Naive B cell (primary cell): ENCODE measurements around the gene MEIOSIN. TPM values are rescaled to one million over a fixed set of nuclear protein-coding genes. Genes with fewer than 3 reads are reported as not detected.
"Not testable (repeated sequence)": the region's sequence is repeated elsewhere in the genome, so short reads cannot be mapped to it uniquely, and the experiment has no call there.

Experiments used
- ATAC-seq, 2 donors: fragments of 150-1000 bp; cut with Tn5 transposase; 2 replicates each; pipeline ENCODE4 v1.10.0; 2021; ENCODE audit warnings: low read depth in 2 of 2, mild to moderate bottlenecking in 2 of 2, moderate library complexity in 2 of 2
- DNase-seq: peaks from one replicate; pipeline ENCODE4 v3.0.0; 2022
- H3K27ac Mint-ChIP-seq, 6 donors: one replicate each; pipeline ENCODE4 v1.8.0; 2020 to 2022; ENCODE audit warnings: mild to moderate bottlenecking in 6 of 6, mixed read lengths in 6 of 6, moderate library complexity in 5 of 6, inconsistent platforms in 2 of 6
- H3K27me3 Mint-ChIP-seq, 3 donors: one replicate each; pipeline ENCODE4 v1.8.0; 2021 to 2022; ENCODE audit warnings: mixed read lengths in 3 of 3, mild to moderate bottlenecking in 1 of 3
- H3K36me3 Mint-ChIP-seq, 2 donors: one replicate each; pipeline ENCODE4 v1.8.0; 2020 to 2022; ENCODE audit warnings: mixed read lengths in 2 of 2, inconsistent platforms in 1 of 2, mild to moderate bottlenecking in 1 of 2
- H3K4me1 Mint-ChIP-seq, 3 donors: one replicate each; pipeline ENCODE4 v1.8.0; 2020 to 2022; ENCODE audit warnings: mixed read lengths in 3 of 3, inconsistent platforms in 1 of 3, mild to moderate bottlenecking in 1 of 3, moderate library complexity in 1 of 3
- H3K4me3 Mint-ChIP-seq, 8 donors: one replicate each; pipeline ENCODE4 v1.8.0; 2020 to 2022; ENCODE audit warnings: mild to moderate bottlenecking in 8 of 8, mixed read lengths in 8 of 8, moderate library complexity in 8 of 8, inconsistent platforms in 2 of 8
- H3K9me3 Mint-ChIP-seq, 7 donors: one replicate each; pipeline ENCODE4 v1.8.0; 2020 to 2022; ENCODE audit warnings: mixed read lengths in 7 of 7, mild to moderate bottlenecking in 5 of 7, inconsistent platforms in 2 of 7, moderate library complexity in 1 of 7
- polyA plus RNA-seq, 6 donors: library from polyadenylated mRNA; unstranded; fragments of 300-500 nt; fragmentation: Illumina TruSeq; gene quantifications; one replicate each; pipeline ENCODE4 v1.2.3, GENCODE V29; 2021; ENCODE audit warnings: low read depth in 6 of 6

MEIOSIN gene
- polyA plus RNA-seq, 6 donors from 2014 or later, result not detected

DNA sequence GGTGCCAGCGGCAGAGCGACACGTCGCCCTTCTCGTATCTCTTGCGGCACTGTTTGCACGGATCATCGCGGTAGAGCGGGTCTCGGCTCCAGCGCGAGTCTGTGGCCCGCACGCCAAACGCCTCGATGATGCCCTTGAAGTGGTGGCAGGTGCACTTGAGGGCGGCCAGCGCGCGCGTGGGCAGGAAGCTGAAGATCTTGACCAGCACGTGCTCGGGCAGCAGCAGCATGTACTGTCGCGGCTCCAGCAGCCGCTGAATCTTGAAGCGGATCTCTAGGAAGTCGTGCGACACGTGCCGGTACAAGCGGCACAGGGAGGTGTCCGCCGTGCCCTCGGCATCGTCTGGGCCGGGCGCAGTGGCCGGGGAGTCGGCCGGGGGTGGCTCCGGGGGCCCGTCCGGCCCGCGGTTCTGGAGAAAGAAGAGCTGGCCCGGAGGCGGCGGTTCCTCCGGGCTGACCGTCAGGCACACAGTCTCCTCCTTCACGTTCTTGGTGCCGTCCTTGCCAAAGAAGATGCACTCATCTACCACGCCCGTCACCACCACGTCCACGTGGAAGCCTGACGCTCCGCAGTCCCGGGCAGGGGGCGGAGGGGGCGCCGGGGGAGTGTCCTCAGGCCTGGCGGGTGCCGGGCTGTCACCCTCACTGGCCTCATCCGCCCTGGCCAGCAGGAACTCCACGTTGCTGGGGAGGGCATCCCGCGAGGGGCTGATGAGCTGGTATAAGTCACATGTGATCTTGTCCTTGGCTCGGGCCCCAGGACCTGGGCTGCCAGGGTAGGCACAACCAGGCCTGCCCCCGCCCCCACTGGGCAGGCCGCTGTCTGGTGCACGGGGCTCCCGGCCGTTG is 21.2 kb upstream of the MEIOSIN start:
- Mint-ChIP-seq H3K27ac (no peak overlapping the region), H3K4me1 (peaks cover 23 to 32% (median 31%) of the 10 kb centered on the region in 3 donors), H3K9me3 (no peaks in the 10 kb centered on the region)

DNA sequence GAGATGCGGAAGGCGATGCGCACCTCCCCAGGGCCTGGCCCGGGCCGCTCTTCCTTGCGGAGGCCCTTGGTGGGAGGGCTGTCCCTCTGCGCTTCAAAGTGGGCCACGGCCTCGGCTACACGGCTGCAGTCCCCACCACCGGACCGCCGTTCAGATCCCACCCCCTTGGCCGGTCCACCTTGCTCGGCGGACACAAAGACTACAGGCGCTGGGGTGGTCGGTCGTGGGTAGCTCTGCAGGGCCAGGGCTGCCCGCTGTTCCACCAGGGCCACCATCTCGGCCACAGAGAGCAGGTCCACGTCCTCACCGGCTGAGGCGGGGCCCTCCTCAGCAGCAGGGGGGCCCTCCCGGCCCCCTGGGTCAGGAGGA is 20.6 kb upstream of the MEIOSIN start:
- no peaks in the 10 kb centered on the region for H3K27me3 Mint-ChIP-seq
- peaks cover 27 to 36% (median 34%) of the 10 kb centered on the region in 3 donors for H3K4me1 Mint-ChIP-seq
- H3K27ac Mint-ChIP-seq, result no peak overlapping the region
- no peaks in the 10 kb centered on the region for H3K9me3 Mint-ChIP-seq
- H3K36me3 Mint-ChIP-seq, result peaks cover 0 to 11% of the 10 kb centered on the region in 2 donors
- ATAC-seq (no peak), DNase-seq (no peak)
- H3K4me3 Mint-ChIP-seq, result no peak overlapping the region

More for the DNA sequence above, 21.2 kb upstream of the MEIOSIN start:
- no peaks in the 10 kb centered on the region for H3K27me3 Mint-ChIP-seq
- ATAC-seq (no peak), DNase-seq (no peak)
- no peak overlapping the region for H3K4me3 Mint-ChIP-seq
- H3K36me3 Mint-ChIP-seq, result peaks cover 0 to 11% of the 10 kb centered on the region in 2 donors

DNA sequence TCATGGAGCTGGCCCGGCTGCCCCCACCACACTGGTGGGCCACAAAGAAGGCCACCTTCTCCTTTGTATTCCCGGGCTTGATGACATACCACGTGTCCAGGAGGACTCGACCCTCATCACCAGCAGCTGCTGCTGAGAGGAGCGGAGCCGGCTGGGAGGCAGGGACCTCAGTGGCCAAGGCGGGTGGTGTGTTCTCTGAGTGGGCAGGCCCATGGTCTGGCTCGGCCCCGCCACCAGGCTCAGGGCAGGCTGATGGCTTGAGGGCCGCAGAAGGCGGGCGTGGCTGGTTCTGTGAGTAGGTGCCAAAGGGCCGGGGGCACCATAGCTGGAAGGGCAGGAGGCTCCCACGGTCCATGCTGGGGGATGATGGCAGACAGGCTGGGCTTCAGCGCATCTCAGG is 20.1 kb upstream of the MEIOSIN start:
- DNase-seq (no peak), ATAC-seq (no peak)
- Mint-ChIP-seq H3K4me3 (no peak overlapping the region), H3K9me3 (no peaks in the 10 kb centered on the region), H3K27me3 (no peaks in the 10 kb centered on the region), H3K4me1 (peaks cover 29 to 39% (median 38%) of the 10 kb centered on the region in 3 donors), H3K36me3 (peaks cover 0 to 11% of the 10 kb centered on the region in 2 donors), H3K27ac (no peak overlapping the region)

DNA sequence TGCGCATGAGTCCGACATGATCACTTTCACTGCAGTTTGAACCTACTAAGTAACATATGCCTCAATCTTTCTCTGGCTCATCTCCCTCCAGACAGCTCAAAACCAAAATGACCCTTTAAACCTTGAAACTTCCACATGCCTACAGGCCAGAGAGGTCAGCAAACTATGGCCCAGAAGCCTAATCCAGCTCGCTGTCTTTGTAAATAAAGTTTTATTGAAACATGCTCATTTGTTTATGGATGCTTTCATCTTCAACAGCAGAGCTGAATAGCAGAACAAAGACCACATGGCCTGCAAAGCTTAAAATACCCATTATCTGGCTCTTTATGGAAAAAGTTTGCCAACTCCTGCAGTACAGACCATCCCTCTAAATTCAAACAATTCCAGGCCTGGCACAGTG is 18.1 kb upstream of the MEIOSIN start:
- Mint-ChIP-seq H3K36me3 (peaks cover 8 to 11% of the 10 kb centered on the region in 2 donors), H3K27me3 (no peaks in the 10 kb centered on the region), H3K9me3 (no peaks in the 10 kb centered on the region), H3K4me1 (peaks cover 35 to 46% (median 39%) of the 10 kb centered on the region in 3 donors), H3K27ac (peak overlapping the region in 2 of 6 donors; percentile 54 to 89), H3K4me3 (peak overlapping the region in 1 of 8 donors; percentile 86)
- DNase-seq, result no peak
- ATAC-seq, result no peak

DNA sequence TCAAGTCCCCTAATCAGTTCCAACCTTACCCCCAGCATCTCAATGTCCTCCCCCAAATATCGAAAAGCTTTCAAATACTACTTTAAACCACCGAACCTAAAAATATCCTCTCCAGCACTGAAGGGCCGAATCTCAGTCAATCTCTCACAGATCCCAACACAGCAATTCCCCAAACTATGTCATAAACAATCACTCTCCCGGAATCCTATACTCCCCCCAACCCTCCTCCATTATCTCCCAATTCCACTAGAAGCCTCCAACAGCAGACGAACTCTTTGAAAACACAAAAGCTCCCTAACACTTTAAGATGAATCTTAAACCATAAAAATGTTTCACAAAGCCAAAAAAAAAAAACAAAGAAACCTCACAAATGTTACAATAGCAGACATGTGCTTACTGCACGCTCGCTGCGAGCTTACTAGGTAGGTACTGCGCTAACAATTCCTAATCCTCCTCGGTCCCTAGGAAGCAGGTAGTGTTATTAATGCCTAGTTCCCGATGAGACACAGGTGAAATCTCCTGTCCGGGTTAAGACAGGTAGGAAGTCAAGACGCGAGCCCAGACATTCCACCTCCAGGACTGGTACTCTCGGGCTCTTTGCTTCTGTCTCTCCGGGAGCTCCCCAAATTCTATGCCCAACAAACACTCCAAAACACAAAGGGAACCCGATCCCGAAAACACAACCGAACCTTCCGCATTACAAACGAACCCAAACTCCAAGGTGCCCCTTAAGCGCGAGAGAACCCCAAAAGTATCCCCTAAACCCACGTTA is 16.7 kb upstream of the MEIOSIN start:
- DNase-seq, result no peak
- Mint-ChIP-seq H3K4me1 (peaks cover 30 to 41% (median 38%) of the 10 kb centered on the region in 3 donors), H3K36me3 (peaks cover 0 to 8% of the 10 kb centered on the region in 2 donors), H3K27ac (peak overlapping the region; percentile 87 to 99 (median 98)), H3K9me3 (no peaks in the 10 kb centered on the region), H3K27me3 (no peaks in the 10 kb centered on the region), H3K4me3 (peak overlapping the region; percentile 86 to 99 (median 97))
- ATAC-seq, result peak; percentile 0 to 1

DNA sequence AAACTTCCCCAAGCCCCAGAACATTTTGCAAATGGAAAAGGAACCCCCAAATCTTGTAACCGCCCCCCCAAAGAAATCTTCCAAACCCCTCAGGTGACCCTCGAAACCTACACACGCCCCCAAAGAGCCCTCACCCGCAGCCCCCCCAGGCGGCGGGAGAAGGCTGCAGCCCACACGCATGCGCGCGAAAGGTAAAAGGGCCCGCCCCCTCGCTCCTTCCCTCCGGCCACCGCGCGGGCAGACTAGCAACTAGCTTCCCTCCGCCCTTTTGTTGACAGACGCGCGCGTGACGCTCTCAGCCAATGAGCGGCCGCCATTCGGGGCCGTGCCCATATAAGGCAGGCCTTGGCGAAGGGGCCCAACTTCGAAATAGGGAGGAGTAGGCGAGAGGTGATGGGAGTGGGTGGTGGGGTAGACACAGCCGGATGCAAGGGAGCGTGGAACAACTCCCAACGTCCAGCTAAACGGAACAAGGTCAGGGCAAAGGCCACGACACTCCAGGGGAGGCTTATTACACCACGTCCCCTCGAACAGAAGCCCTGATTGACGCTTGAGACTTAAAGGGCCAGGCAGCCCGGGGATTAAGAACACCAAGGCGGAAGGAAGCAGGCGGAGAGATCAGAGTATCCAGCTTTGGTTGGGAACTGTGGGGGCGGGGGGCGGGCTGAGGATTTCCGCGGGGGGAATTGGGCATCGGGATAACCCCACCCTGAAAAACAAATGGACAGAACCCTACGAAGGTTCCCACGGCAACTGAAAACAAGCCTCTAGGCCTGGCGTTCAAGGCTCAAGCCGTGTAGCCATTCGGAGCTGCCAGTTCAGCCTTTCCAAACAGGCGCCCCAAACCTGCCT is 15.9 kb upstream of the MEIOSIN start:
- Mint-ChIP-seq H3K4me3 (peak overlapping the region; percentile 86 to 99 (median 97)), H3K4me1 (peaks cover 35 to 41% (median 40%) of the 10 kb centered on the region in 3 donors)

DNA sequence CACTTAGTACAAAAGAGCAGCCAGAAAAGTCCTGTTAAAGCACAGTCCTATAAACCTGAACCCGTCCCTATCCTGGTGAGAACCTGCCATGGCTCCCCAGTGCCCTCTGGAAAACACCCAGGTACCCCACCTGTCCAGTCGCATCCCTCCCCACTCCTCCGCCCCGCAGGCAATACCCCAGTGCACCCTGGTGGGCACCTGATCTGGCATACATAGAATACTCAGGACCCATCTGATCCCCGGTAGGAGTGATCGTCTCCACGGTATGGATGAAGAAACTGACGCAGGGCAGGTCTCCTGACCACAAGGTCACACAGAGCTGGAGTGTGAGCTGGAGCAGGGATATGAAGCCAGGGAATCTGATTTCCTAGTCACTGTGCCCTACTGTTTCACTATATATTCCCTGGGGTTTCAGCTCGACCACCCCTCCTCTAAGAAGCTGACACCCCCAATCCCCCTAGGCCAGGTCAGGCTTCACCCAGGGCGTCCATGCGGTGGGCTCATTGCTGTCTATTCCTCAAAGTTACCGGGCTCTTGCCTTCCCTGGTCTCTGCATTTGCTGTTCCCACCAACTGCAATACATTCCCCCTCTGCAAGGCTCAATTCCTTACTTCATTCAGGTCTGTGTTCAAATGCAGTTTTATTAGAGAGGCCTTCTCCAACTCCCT is 15.1 kb upstream of the MEIOSIN start:
- Mint-ChIP-seq H3K9me3 (no peaks in the 10 kb centered on the region), H3K4me1 (peaks cover 35 to 41% (median 40%) of the 10 kb centered on the region in 3 donors), H3K27me3 (no peaks in the 10 kb centered on the region), H3K4me3 (peak overlapping the region; percentile 86 to 99 (median 97)), H3K27ac (peak overlapping the region; percentile 84 to 99 (median 98)), H3K36me3 (peaks cover 0 to 8% of the 10 kb centered on the region in 2 donors)
- ATAC-seq, result no peak
- no peak for DNase-seq

More for the DNA sequence above, 15.9 kb upstream of the MEIOSIN start:
- H3K36me3 Mint-ChIP-seq, result peaks cover 0 to 8% of the 10 kb centered on the region in 2 donors
- peak; percentile 93 for ATAC-seq
- peak overlapping the region; percentile 87 to 99 (median 98) for H3K27ac Mint-ChIP-seq
- no peaks in the 10 kb centered on the region for H3K27me3 Mint-ChIP-seq
- peak; percentile 96 for DNase-seq
- no peaks in the 10 kb centered on the region for H3K9me3 Mint-ChIP-seq

DNA sequence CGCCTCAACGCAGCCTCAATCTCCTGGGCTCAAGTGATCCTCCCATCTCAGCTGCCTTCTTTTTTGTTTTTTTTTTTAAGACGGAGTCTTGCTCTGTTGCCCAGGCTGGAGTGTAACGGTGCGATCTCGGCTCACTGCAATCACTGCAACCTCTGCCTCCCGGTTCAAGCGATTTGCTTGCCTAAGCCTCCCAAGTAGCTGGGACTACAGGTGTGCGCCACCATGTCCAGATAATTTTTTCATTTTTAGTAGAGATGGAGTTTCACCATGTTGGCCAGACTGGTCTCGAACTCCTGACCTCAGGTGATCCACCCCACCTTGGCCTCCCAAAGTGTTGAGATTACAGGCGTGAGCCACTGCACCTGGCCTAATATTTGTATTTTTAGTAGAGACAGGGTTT is 13.2 kb upstream of the MEIOSIN start:
- not testable (repeated sequence) for H3K36me3 Mint-ChIP-seq, DNase-seq, H3K9me3 Mint-ChIP-seq, H3K27me3 Mint-ChIP-seq, ATAC-seq
- H3K4me1 Mint-ChIP-seq, result peaks cover 37 to 45% (median 42%) of the 10 kb centered on the region in 3 donors
- H3K27ac Mint-ChIP-seq, result peak overlapping the region in 1 of 6 donors; percentile 24
- peak overlapping the region in 1 of 8 donors; percentile 24 for H3K4me3 Mint-ChIP-seq

DNA sequence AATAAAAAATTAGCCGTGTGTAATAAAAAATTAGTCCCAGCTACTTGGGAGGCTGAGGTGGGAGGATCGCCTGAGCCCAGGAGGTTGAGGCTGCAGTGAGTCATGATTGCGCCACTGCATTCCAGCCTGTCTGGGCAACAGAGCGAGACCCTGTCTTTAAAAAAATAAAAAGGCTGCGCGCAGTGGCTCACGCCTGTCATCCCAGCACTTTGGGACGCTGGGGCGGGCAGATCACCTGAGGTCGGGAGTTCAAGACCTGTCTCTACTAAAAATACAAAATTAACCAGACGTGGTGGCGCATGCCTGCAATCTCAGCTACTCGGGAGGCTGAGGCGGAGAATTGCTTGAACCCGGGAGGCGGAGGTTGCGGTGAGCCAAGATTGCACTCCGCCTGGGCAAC is 4.6 kb upstream of the MEIOSIN start:
- Mint-ChIP-seq H3K27ac (peak overlapping the region in 3 of 6 donors; percentile 31 to 95 (median 77)), H3K4me1 (peaks cover 28 to 57% (median 43%) of the 10 kb centered on the region in 3 donors), H3K4me3 (peak overlapping the region in 5 of 8 donors; percentile 23 to 76 (median 32))
- not testable (repeated sequence) for DNase-seq, H3K36me3 Mint-ChIP-seq, H3K27me3 Mint-ChIP-seq, H3K9me3 Mint-ChIP-seq, ATAC-seq

DNA sequence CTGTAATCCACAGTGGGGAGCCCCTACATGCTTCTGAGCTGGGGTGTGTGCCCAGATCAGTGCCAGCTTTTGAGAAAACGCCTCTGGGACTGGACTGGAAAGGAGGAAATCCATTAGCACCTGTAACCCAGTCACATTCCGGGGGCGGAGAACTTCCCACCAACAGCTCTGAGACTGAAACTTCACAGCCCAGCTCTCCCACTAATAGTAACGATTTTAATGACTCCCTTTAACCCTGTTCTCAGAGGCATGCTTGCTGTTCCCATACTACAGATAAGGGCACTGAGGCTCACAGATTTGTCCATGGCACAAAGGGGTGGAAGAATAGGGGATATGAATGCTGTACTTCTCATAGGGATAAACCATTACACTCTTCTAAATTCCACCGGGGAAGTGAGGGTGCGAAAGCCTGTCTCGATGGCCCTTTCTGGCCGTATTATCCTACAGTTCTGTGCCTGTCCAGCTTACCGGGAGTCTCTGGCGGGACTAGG is 3.4 kb upstream of the MEIOSIN start:
- H3K9me3 Mint-ChIP-seq, result no peaks in the 10 kb centered on the region
- ATAC-seq, result no peak
- no peaks in the 10 kb centered on the region for H3K36me3 Mint-ChIP-seq
- H3K4me3 Mint-ChIP-seq, result peak overlapping the region; percentile 89 to 98 (median 95)
- peaks cover 23 to 51% (median 38%) of the 10 kb centered on the region in 3 donors for H3K4me1 Mint-ChIP-seq
- no peak for DNase-seq
- no peaks in the 10 kb centered on the region for H3K27me3 Mint-ChIP-seq
- H3K27ac Mint-ChIP-seq, result peak overlapping the region; percentile 78 to 99 (median 96)

DNA sequence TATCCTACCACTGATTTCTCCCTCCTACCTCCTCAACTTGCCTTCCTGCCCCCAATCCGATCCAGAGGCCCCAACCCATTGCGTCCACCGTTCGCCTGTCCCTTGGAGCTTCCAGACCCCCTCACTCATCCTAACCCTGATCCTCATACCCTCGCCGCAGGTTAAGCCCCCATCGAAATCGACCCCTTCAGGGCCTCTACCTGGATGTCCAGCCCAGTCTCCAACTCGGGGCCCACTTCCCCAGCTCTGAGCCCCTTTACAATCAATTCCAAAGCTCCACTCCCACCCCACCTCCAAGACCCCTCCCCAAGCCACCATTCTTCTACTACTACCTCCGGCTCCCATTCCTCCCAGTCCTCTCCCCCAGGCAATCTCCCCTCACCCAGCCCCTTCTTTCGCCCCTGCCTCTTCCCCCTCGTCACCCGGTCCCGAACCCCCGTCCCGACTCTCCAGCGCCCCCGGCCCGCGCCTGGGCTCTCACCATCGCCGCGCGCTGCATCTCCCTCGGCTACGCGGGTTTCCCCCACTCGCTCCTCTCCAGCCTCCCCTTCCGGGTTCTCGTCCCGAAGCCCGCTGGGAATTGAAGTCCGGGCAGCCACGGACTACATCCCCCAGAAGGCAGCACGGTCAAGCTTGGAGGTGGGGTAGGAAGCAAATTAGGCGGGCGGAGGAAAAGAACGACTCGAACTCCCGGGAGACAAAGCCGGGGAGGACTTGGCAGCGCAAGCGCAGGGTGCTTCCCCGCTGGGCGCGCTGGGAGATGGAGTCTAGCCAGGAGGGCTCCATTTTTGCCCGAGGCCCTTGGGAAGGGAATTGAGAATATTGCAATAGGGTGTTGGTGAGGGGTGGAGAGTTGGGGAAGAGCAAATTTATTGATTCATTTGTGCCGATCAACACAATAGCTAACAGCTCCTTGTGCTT is 2.6 kb upstream of the MEIOSIN start, which contains the start of gene FBXO46:
TSS of gene FBXO46 (minus strand) at position 529 of the 921 bp plus-strand sequence. CDS start 17,401 bp downstream, outside the sequence.
- no peaks in the 10 kb centered on the region for H3K36me3 Mint-ChIP-seq
- DNase-seq, result peak; percentile 90
- H3K4me3 Mint-ChIP-seq, result peak within 1 kb of the TSS; percentile 89 to 98 (median 95)
- H3K27ac Mint-ChIP-seq, result peak within 1 kb of the TSS; percentile 90 to 99 (median 96)
- no peaks in the 10 kb centered on the region for H3K27me3 Mint-ChIP-seq
- peak; percentile 99 for ATAC-seq
- no peaks in the 10 kb centered on the region for H3K9me3 Mint-ChIP-seq
- H3K4me1 Mint-ChIP-seq, result peaks cover 23 to 51% (median 38%) of the 10 kb centered on the region in 3 donors
